Thyroid gland (tissue), 4 donors: ENCODE data around the gene DPYD.

Experiments
- CTCF ChIP-seq, 6 experiments: fragments of 200-600 bp in 3 of 6; fragments of 450-650 bp in 3 of 6; sonication (generic) in 3 of 6; IDR thresholded peaks; one replicate each; pipeline ENCODE4 v1.5.1; 2016 to 2019; ENCODE audit warnings: antibody characterized with exemption in 6 of 6, mild to moderate bottlenecking in 2 of 6, inconsistent platforms in 1 of 6, moderate library complexity in 1 of 6
- POLR2A ChIP-seq, 2 donors: fragments of 450-650 bp; IDR thresholded peaks; one replicate each; pipeline ENCODE4 v1.6.1; 2017; ENCODE audit warnings: antibody characterized with exemption in 2 of 2, mild to moderate bottlenecking in 2 of 2, moderate library complexity in 1 of 2

DNA sequence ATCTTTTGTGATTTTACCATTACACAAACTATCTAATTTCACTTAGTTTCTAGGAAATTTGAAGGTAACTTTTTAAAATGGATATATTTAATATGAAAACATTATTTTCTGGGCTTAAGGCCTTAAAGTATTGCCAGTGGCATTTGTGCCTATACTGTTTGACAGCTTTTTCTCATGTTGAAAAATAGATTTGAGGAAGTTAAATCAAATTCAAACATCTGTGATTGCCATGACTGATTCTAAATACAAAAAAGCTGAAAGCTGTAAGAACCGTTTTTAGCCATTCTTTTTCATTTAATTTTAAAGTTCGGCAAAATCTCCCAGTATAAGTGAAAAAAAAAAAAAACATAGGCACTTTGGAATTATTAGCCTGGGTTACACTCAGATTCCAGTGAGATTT is 301.1 kb downstream of the DPYD start:
- TF ChIP-seq CTCF (IDR thresholded peaks at IDR 0.05), result no peak
- no peak for TF ChIP-seq POLR2A (IDR thresholded peaks at IDR 0.05)
